GM23338 (cell line): Measurements from ENCODE around the gene UQCC5. TPM values are rescaled to one million over a fixed set of nuclear protein-coding genes. Genes with fewer than 3 reads are reported as not detected.

ENCODE experiments used
- ATAC-seq: fragments of 200-7000 bp; cut with Tn5 transposase; 3 replicates; pipeline ENCODE4 v1.9.1; 2020
- DNase-seq: peaks from one replicate; pipeline ENCODE4 v3.0.0-alpha.2; 2015; ENCODE audit warnings: low spot score
- H2AFZ ChIP-seq: fragments of 200-600 bp; sonication (generic); 2 replicates; pipeline ENCODE4 v1.8.0; 2016; ENCODE audit warnings: antibody characterized with exemption, mild to moderate bottlenecking, moderate library complexity
- H3F3A ChIP-seq: fragments of 200-600 bp; sonication (generic); replicated peaks from 2 replicates; pipeline ENCODE4 v1.8.0; 2017; ENCODE audit warnings: antibody characterized with exemption, mixed run types, low read depth
- H3K27ac ChIP-seq: fragments of 200-600 bp; sonication (generic); 2 replicates; pipeline ENCODE4 v1.6.1; 2016; ENCODE audit warnings: low read depth
- H3K27me3 ChIP-seq: fragments of 200-600 bp; sonication (generic); 2 replicates; pipeline ENCODE4 v1.8.0; 2016; ENCODE audit warnings: mild to moderate bottlenecking, mixed run types, moderate library complexity; ENCODE audit not compliant: insufficient read depth
- H3K36me3 ChIP-seq: fragments of 200-600 bp; sonication (generic); 2 replicates; pipeline ENCODE4 v1.8.0; 2016; ENCODE audit warnings: mild to moderate bottlenecking; ENCODE audit not compliant: insufficient read depth
- H3K4me1 ChIP-seq: fragments of 200-600 bp; sonication (generic); 2 replicates; pipeline ENCODE4 v1.8.0; 2016; ENCODE audit warnings: mild to moderate bottlenecking, moderate library complexity; ENCODE audit not compliant: insufficient read depth
- H3K4me2 ChIP-seq: fragments of 200-600 bp; sonication (generic); 2 replicates; pipeline ENCODE4 v1.7.1; 2017; ENCODE audit warnings: mixed run types
- H3K4me3 ChIP-seq: fragments of 200-600 bp; sonication (generic); 2 replicates; pipeline ENCODE4 v1.6.1; 2016; ENCODE audit warnings: mixed run types
- H3K79me2 ChIP-seq: fragments of 200-600 bp; sonication (generic); replicated peaks from 2 replicates; pipeline ENCODE4 v1.8.0; 2017; ENCODE audit warnings: mild to moderate bottlenecking; ENCODE audit not compliant: insufficient read depth
- H3K9me2 ChIP-seq: fragments of 200-600 bp; sonication (generic); 2 replicates; pipeline ENCODE4 v1.8.0; 2017; ENCODE audit not compliant: insufficient read depth
- H4K20me1 ChIP-seq: fragments of 200-600 bp; sonication (generic); replicated peaks from 2 replicates; pipeline ENCODE4 v1.8.0; 2017; ENCODE audit warnings: mild to moderate bottlenecking; ENCODE audit not compliant: insufficient read depth
- H3K27ac Mint-ChIP-seq: 2 replicates; pipeline ENCODE4 v1.8.0; 2020; ENCODE audit warnings: inconsistent platforms, mild to moderate bottlenecking, moderate library complexity, mixed read lengths
- H3K27me3 Mint-ChIP-seq: 3 replicates; pipeline ENCODE4 v1.8.0; 2022; ENCODE audit warnings: low read depth, mild to moderate bottlenecking, moderate library complexity, mixed read lengths, inconsistent platforms; ENCODE audit not compliant: insufficient read depth, poor library complexity
- H3K36me3 Mint-ChIP-seq: 3 replicates; pipeline ENCODE4 v1.8.0; 2021; ENCODE audit warnings: low read depth, mild to moderate bottlenecking, inconsistent platforms, moderate library complexity, mixed read lengths
- H3K4me1 Mint-ChIP-seq: 3 replicates; pipeline ENCODE4 v1.8.0; 2020; ENCODE audit warnings: mild to moderate bottlenecking, inconsistent platforms, mixed read lengths
- H3K4me3 Mint-ChIP-seq: 3 replicates; pipeline ENCODE4 v1.8.0; 2021; ENCODE audit warnings: moderate library complexity, mild to moderate bottlenecking, inconsistent platforms, mixed read lengths
- H3K9me3 Mint-ChIP-seq: 3 replicates; pipeline ENCODE4 v1.8.0; 2020; ENCODE audit warnings: moderate library complexity, mild to moderate bottlenecking, inconsistent platforms, mixed read lengths
- CREB1 ChIP-seq: fragments of 250-450 bp; sonication (Bioruptor Pico); IDR thresholded peaks from 2 replicates; pipeline ENCODE4 v1.5.0; 2020; ENCODE audit warnings: low read depth, mild to moderate bottlenecking, moderate library complexity
- ETS1 ChIP-seq: IDR thresholded peaks from 2 replicates; pipeline ENCODE4 v1.6.1; 2016; ENCODE audit warnings: antibody characterized with exemption
- EZH2 ChIP-seq: fragments of 200-600 bp; sonication (generic); IDR thresholded peaks from one replicate; pipeline ENCODE4 v1.8.0; 2017; ENCODE audit warnings: antibody characterized with exemption, mild to moderate bottlenecking, low read depth; ENCODE audit not compliant: unreplicated experiment
- EZH2phosphoT487 ChIP-seq: fragments of 200-600 bp; sonication (generic); IDR thresholded peaks from one replicate; pipeline ENCODE4 v1.8.1; 2018; ENCODE audit warnings: antibody characterized with exemption; ENCODE audit not compliant: unreplicated experiment
- JUNB ChIP-seq: IDR thresholded peaks from one replicate; pipeline ENCODE4 v1.6.1; 2016; ENCODE audit warnings: antibody characterized with exemption; ENCODE audit not compliant: unreplicated experiment
- NANOG ChIP-seq: IDR thresholded peaks from 2 replicates; pipeline ENCODE4 v1.6.1; 2016; ENCODE audit warnings: antibody characterized with exemption, borderline replicate concordance
- POLR2AphosphoS5 ChIP-seq: IDR thresholded peaks from 2 replicates; pipeline ENCODE4 v1.6.1; 2016; ENCODE audit warnings: antibody characterized with exemption, low read depth
- REST ChIP-seq: IDR thresholded peaks from one replicate; pipeline ENCODE4 v1.6.1; 2018; ENCODE audit warnings: antibody characterized with exemption; ENCODE audit not compliant: unreplicated experiment
- STAT1 ChIP-seq: IDR thresholded peaks from one replicate; pipeline ENCODE4 v1.6.1; 2016; ENCODE audit warnings: antibody characterized with exemption; ENCODE audit not compliant: unreplicated experiment
- ZNF114 ChIP-seq: fragments of 250-450 bp; sonication (Bioruptor Pico); IDR thresholded peaks from 2 replicates; pipeline ENCODE4 v1.5.0; 2020; ENCODE audit warnings: mild to moderate bottlenecking, moderate library complexity
- ZNF331 ChIP-seq: fragments of 250-450 bp; sonication (Bioruptor Pico); IDR thresholded peaks from 2 replicates; pipeline ENCODE4 v1.5.0; 2020; ENCODE audit warnings: low read depth, mild to moderate bottlenecking, moderate library complexity
- ZNF462 ChIP-seq: fragments of 250-450 bp; sonication (Bioruptor Pico); IDR thresholded peaks from 2 replicates; pipeline ENCODE4 v1.5.0; 2020; ENCODE audit warnings: mild to moderate bottlenecking, moderate library complexity
- polyA plus RNA-seq: library from polyadenylated mRNA; unstranded; fragments of >200 nt; fragmentation: Nextera tagmentation; extraction: Ambion mirVana; gene quantifications from 2 replicates; pipeline ENCODE4 v1.2.1, GENCODE V29; 2016
- total RNA-seq: library from RNA; depleted of rRNA; stranded (reverse); fragments of >200 nt; shearing (Covaris generic); gene quantifications from 2 replicates; pipeline ENCODE4 v1.2.3, GENCODE V29; 2014

UQCC5 gene
- total and polyA plus RNA-seq, 2 experiments from 2014 or later = 2.6 to 156 TPM

- H3K4me3 ChIP-seq = no peak overlapping the region
- no peaks in the 10 kb centered on the region for H3F3A ChIP-seq
- no peaks in the 10 kb centered on the region for H3K4me1 ChIP-seq
- H3K79me2 ChIP-seq = no peaks in the 10 kb centered on the region
- H3K4me3 Mint-ChIP-seq = no peak overlapping the region
- no peaks in the 10 kb centered on the region for H3K36me3 Mint-ChIP-seq
- peaks cover 13% of the 10 kb centered on the region for H3K27me3 Mint-ChIP-seq
- no peak overlapping the region for H3K4me2 ChIP-seq
- no peaks in the 10 kb centered on the region for H3K9me2 ChIP-seq
- no peak overlapping the region for H3K27ac Mint-ChIP-seq
- no peaks in the 10 kb centered on the region for H3K27me3 ChIP-seq
- peak overlapping the region; percentile 74; the same call in 1 of the 2 replicates for H2AFZ ChIP-seq
- TF ChIP-seq STAT1 = no peak
- no peak for TF ChIP-seq JUNB
- TF ChIP-seq EZH2phosphoT487 = no peak
- TF ChIP-seq POLR2AphosphoS5 = no peak
- H4K20me1 ChIP-seq = no peaks in the 10 kb centered on the region
- DNase-seq = peak; percentile 28
- peak; percentile 24 for ATAC-seq
- peaks cover 2% of the 10 kb centered on the region; the same call in 2 of the 3 replicates for H3K4me1 Mint-ChIP-seq
- no peaks in the 10 kb centered on the region for H3K36me3 ChIP-seq
- no peak overlapping the region for H3K27ac ChIP-seq
- no peaks in the 10 kb centered on the region; the same call in 2 of the 3 replicates for H3K9me3 Mint-ChIP-seq
Measured at GRCh38 chr3:52512727-52513126, 23.7 kb upstream of the UQCC5 start.

- Mint-ChIP-seq H3K9me3 (no peaks in the 10 kb centered on the region; the same call in 2 of the 3 replicates), H3K27ac (no peak overlapping the region), H3K4me1 (peaks cover 3% of the 10 kb centered on the region), H3K4me3 (no peak overlapping the region), H3K36me3 (no peaks in the 10 kb centered on the region), H3K27me3 (peaks cover 17% of the 10 kb centered on the region)
- no peaks in the 10 kb centered on the region for H4K20me1 ChIP-seq
- H3K4me2 ChIP-seq = no peak overlapping the region
- H2AFZ ChIP-seq = no peak overlapping the region
- H3K9me2 ChIP-seq = no peaks in the 10 kb centered on the region
- no peak overlapping the region for H3K4me3 ChIP-seq
- ATAC-seq (no peak), DNase-seq (no peak)
- H3K27me3 ChIP-seq = no peaks in the 10 kb centered on the region
- H3K79me2 ChIP-seq = no peaks in the 10 kb centered on the region
- no peaks in the 10 kb centered on the region for H3K36me3 ChIP-seq
- H3K4me1 ChIP-seq = no peaks in the 10 kb centered on the region
- no peak overlapping the region for H3K27ac ChIP-seq
- H3F3A ChIP-seq = no peaks in the 10 kb centered on the region
- TF ChIP-seq EZH2phosphoT487 (no peak), NANOG (no peak), ZNF331 (CRISPR knock-in tag) (no peak), ZNF114 (CRISPR knock-in tag) (no peak), POLR2AphosphoS5 (no peak), ETS1 (no peak), ZNF462 (CRISPR knock-in tag) (no peak), CREB1 (CRISPR knock-in tag) (no peak), JUNB (no peak), REST (no peak), STAT1 (no peak), EZH2 (no peak)
Measured at GRCh38 chr3:52513281-52513680, 23.1 kb upstream of the UQCC5 start.
